ENCODE results near the gene CSNK1G1.

- TF ChIP-seq CTCF (IDR thresholded peaks at IDR 0.05) (no peak), EP300 (IDR thresholded peaks at IDR 0.05) (no peak)
Observed at GRCh38 chr15:64141798-64142512, 214.0 kb downstream of the CSNK1G1 start.
